HG02884 (cell line): Measurements from ENCODE around the gene RECQL.
"Not testable (repeated sequence)": the region's sequence is repeated elsewhere in the genome, so short reads cannot be mapped to it uniquely, and the experiment has no call there.

ENCODE experiments used
- ATAC-seq: cut with Tn5 transposase; IDR thresholded peaks from one replicate; pipeline ENCODE4 v1.9.1; 2021; ENCODE audit warnings: mild to moderate bottlenecking, moderate library complexity; ENCODE audit not compliant: unreplicated experiment

Gene RECQL

GRCh38 chr12:21429994-21430393 lies 71.4 kb downstream of the RECQL start:
- ATAC-seq, result no peak

DNA sequence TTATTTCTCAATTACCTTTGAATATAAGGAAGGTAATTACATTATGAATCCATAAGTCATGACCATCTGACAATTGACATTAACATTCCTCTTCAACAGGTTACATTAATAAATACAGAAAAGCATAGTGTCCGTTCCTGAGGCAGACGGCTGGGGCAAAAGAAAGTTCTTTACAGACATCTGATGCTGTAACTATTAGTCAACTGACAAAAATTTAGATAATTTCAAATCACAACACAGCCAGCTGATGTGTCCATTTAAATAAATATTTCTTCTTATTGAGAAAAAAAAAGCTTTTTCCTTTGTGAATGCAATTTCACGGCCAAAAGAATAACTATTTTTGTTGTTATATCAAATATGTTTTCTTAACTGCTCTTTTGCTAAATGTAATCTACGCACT lies 73.2 kb downstream of the RECQL start:
- ATAC-seq, result no peak

DNA sequence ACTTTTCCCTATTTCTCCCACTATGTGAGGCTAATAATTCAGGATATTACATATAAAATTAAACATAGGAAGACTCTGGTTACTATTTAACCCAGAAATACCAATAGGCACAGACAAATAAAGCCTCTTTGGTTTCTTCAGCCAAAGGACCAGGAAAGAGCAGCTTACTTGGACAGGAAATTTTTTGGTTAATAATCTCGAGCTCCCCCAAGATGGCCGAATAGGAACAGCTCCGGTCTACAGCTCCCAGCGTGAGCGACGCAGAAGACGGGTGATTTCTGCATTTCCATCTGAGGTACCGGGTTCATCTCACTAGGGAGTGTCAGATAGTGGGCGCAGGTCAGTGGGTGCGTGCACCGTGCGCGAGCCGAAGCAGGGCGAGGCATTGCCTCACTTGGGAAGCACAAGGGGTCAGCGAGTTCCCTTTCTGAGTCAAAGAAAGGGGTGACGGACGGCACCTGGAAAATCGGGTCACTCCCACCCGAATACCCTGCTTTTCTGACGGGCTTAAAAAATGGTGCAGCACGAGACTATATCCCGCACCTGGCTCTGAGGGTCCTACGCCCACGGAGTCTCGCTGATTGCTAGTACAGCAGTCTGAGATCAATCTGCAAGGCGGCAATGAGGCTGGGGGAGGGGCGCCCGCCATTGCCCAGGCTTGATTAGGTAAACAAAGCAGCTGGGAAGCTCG lies 82.3 kb downstream of the RECQL start:
- not testable (repeated sequence) for ATAC-seq
